ENCODE measurements around the gene MAPKAP1.

The MAPKAP1 gene

DNA sequence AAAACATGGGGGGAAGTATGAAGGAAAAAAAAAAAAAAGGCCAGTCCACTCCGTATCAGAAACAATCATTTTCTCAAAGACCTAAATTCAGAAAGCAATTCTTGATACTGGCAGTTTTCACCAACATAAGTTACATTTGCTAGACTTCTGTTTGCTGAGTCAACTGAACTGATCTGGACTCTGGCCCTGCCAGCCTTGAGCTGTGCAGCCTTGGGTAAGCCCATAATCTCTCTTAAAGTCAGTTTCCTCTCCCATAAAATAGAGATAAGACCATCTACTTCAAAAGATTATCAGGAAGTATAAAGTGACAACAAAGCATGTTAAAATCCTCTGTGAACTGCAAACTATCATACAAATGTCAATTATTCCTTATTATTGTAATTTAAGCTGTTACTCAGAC lies 106.8 kb downstream of the MAPKAP1 start:
- no peak overlapping the region for H3K27ac ChIP-seq (ENCODE audit: low read depth, low read length)
- no peaks in the 10 kb centered on the region for H3K27me3 ChIP-seq (ENCODE audit: insufficient read depth, low read length)
- H3K4me3 ChIP-seq (ENCODE audit: low read length) = no peak overlapping the region
- 94% methylated on average over 1 of the region's 1 CpG for WGBS
- no peaks in the 10 kb centered on the region for H3K36me3 ChIP-seq (ENCODE audit: insufficient read depth, low read length)
- H3K9me3 ChIP-seq (ENCODE audit: insufficient read depth, low read depth, low read length) = no peaks in the 10 kb centered on the region
- no peaks in the 10 kb centered on the region; the same call in 1 of the 2 replicates for H3K4me1 ChIP-seq (ENCODE audit: insufficient read depth, low read length)
- H3K9ac ChIP-seq (ENCODE audit: low read depth, low read length) = no peak overlapping the region

DNA sequence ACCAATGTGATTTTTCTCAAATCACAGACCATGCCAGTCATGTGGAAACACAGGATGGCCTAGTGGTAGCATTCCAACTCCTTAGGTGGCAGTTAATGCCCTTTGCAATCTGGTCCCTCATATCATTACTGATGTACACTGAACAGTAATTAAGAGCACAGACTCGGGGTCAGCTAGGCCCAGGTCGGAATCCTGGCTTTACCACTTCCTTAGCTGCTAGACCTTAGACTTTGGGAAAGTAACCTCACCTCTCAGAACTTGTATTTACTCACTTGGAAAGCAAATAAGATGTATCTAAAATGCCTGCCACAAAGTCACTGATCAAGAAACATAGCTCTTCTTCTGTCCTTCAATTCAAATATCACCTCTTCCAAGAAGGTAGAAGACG lies 112.8 kb downstream of the MAPKAP1 start:
- Histone ChIP-seq H3K4me1 (ENCODE audit: insufficient read depth, low read length) (peaks cover 7% of the 10 kb centered on the region; the same call in 1 of the 2 replicates), H3K27ac (ENCODE audit: low read depth, low read length) (no peak overlapping the region), H3K4me3 (ENCODE audit: low read length) (no peak overlapping the region)

DNA sequence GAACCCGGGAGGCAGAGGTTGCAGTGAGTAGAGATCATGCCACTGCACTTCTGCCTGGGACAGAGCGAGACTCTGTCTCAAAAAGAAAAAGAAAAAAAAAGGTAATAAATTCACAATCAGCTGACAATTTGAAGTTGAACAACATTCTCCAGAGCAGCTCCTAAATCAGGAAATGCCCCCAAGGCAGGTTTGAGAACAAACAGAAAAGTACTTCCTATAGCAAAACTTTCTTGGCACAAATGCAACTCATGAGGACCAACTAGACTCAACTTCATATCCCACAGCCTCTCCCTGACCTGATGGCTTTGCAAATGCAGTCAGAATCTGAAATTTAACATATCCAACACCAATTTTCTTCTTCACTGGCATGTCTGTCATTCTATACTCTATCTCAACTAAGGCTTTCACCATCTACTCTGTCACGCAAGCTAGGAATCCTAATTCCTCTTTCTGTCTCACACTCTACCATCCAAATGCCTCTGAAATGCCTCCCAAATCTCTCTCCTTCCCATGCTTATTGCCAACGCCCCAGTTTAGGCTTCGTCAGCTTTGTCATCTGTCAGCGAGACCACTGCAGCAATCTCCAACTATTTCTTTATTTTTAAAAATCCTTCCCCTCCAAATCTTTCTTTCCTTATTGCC lies 113.3 kb downstream of the MAPKAP1 start:
- H3K4me3 ChIP-seq (ENCODE audit: low read length) = no peak overlapping the region
- H3K27ac ChIP-seq (ENCODE audit: low read depth, low read length) = no peak overlapping the region
- H3K36me3 ChIP-seq (ENCODE audit: insufficient read depth, low read length) = no peaks in the 10 kb centered on the region
- H3K9me3 ChIP-seq (ENCODE audit: insufficient read depth, low read depth, low read length) = no peaks in the 10 kb centered on the region
- WGBS = 93% methylated on average over 6 of the region's 6 CpGs
- no peaks in the 10 kb centered on the region for H3K27me3 ChIP-seq (ENCODE audit: insufficient read depth, low read length)
- H3K4me1 ChIP-seq (ENCODE audit: insufficient read depth, low read length) = peaks cover 7% of the 10 kb centered on the region; the same call in 1 of the 2 replicates
- no peak overlapping the region for H3K9ac ChIP-seq (ENCODE audit: low read depth, low read length)

More for the DNA sequence above, 112.8 kb downstream of the MAPKAP1 start:
- H3K9me3 ChIP-seq (ENCODE audit: insufficient read depth, low read depth, low read length) = no peaks in the 10 kb centered on the region
- no peaks in the 10 kb centered on the region for H3K27me3 ChIP-seq (ENCODE audit: insufficient read depth, low read length)
- H3K9ac ChIP-seq (ENCODE audit: low read depth, low read length) = no peak overlapping the region
- H3K36me3 ChIP-seq (ENCODE audit: insufficient read depth, low read length) = no peaks in the 10 kb centered on the region
- 92% methylated on average over 3 of the region's 3 CpGs for WGBS

- Histone ChIP-seq H3K4me1 (ENCODE audit: insufficient read depth, low read length) (peaks cover 7% of the 10 kb centered on the region; the same call in 1 of the 2 replicates), H3K27ac (ENCODE audit: low read depth, low read length) (no peak overlapping the region), H3K9me3 (ENCODE audit: insufficient read depth, low read depth, low read length) (no peaks in the 10 kb centered on the region), H3K4me3 (ENCODE audit: low read length) (no peak overlapping the region), H3K36me3 (ENCODE audit: insufficient read depth, low read length) (no peaks in the 10 kb centered on the region), H3K9ac (ENCODE audit: low read depth, low read length) (no peak overlapping the region), H3K27me3 (ENCODE audit: insufficient read depth, low read length) (no peaks in the 10 kb centered on the region)
- WGBS = 94% methylated on average over 4 of the region's 4 CpGs
Observed at GRCh38 chr9:125591888-125592287, 115.1 kb downstream of the MAPKAP1 start.

GRCh38 chr9:125591245-125591644 lies 115.8 kb downstream of the MAPKAP1 start:
- H3K36me3 ChIP-seq (ENCODE audit: insufficient read depth, low read length) = no peaks in the 10 kb centered on the region
- H3K9ac ChIP-seq (ENCODE audit: low read depth, low read length) = no peak overlapping the region
- H3K27me3 ChIP-seq (ENCODE audit: insufficient read depth, low read length) = no peaks in the 10 kb centered on the region
- WGBS = 91% methylated on average over 2 of the region's 3 CpGs
- H3K9me3 ChIP-seq (ENCODE audit: insufficient read depth, low read depth, low read length) = no peaks in the 10 kb centered on the region
- no peak overlapping the region for H3K27ac ChIP-seq (ENCODE audit: low read depth, low read length)
- no peak overlapping the region for H3K4me3 ChIP-seq (ENCODE audit: low read length)
- H3K4me1 ChIP-seq (ENCODE audit: insufficient read depth, low read length) = peaks cover 7% of the 10 kb centered on the region; the same call in 1 of the 2 replicates

- peaks cover 9% of the 10 kb centered on the region for H3K36me3 ChIP-seq (ENCODE audit: insufficient read depth, low read length)
- H3K27me3 ChIP-seq (ENCODE audit: insufficient read depth, low read length) = no peaks in the 10 kb centered on the region
- H3K4me1 ChIP-seq (ENCODE audit: insufficient read depth, low read length) = no peaks in the 10 kb centered on the region
- H3K4me3 ChIP-seq (ENCODE audit: low read length) = no peak overlapping the region
- no peak overlapping the region for H3K27ac ChIP-seq (ENCODE audit: low read depth, low read length)
- H3K9ac ChIP-seq (ENCODE audit: low read depth, low read length) = no peak overlapping the region
- 85% methylated on average over 3 of the region's 4 CpGs for WGBS
- no peaks in the 10 kb centered on the region for H3K9me3 ChIP-seq (ENCODE audit: insufficient read depth, low read depth, low read length)
Observed at GRCh38 chr9:125589287-125589686, 117.7 kb downstream of the MAPKAP1 start.

DNA sequence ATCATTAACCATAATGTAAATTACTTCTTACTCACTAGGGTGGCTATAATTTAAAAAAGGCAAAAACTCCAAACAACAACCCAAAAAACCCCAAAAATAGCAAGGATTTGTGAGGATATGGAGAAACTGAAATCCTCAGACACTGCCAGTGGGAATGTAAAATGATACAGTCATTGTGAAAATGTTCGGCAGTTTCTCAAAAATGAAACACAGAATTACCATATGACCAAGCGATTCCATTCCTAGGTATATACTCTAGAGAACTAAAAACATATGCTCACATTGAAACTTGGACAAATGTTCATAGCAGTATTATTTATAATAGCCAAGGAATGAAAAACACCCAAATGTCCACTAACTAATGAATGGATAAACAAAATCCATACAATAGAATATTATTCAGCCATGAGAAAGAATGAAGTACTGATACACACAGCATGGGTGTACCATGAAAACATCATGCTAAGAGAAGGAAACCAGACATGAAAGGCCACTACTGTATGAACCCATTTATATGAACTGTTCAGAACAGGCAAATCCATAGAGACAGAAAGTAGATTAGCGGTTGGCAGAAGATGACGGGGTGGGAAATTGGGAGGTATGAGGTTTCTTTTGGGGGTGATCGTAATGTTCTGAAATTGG lies 119.1 kb downstream of the MAPKAP1 start:
- Histone ChIP-seq H3K4me3 (ENCODE audit: low read length) (no peak overlapping the region), H3K4me1 (ENCODE audit: insufficient read depth, low read length) (no peaks in the 10 kb centered on the region), H3K9ac (ENCODE audit: low read depth, low read length) (no peak overlapping the region), H3K9me3 (ENCODE audit: insufficient read depth, low read depth, low read length) (no peaks in the 10 kb centered on the region), H3K27me3 (ENCODE audit: insufficient read depth, low read length) (no peaks in the 10 kb centered on the region), H3K36me3 (ENCODE audit: insufficient read depth, low read length) (peaks cover 9% of the 10 kb centered on the region), H3K27ac (ENCODE audit: low read depth, low read length) (no peak overlapping the region)
- 95% methylated on average over 4 of the region's 5 CpGs for WGBS

DNA sequence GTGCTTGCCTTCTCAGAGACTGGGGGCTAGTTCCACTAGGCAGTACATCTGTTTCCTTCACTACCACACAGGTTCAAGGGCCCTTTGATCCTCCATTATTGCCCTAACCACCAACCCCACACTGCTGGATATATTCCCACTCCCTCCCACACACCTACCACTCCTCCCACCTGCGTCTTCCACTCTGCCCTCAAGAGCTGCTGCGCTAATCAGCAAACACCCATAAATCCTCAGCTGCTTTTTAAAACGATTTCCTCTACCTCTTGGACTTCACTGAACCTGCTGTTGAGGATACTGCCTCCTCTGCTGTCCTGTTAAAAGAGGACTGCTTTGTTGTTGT lies 120.9 kb downstream of the MAPKAP1 start:
- H3K36me3 ChIP-seq (ENCODE audit: insufficient read depth, low read length) = peaks cover 9% of the 10 kb centered on the region
- no peaks in the 10 kb centered on the region for H3K9me3 ChIP-seq (ENCODE audit: insufficient read depth, low read depth, low read length)
- H3K27me3 ChIP-seq (ENCODE audit: insufficient read depth, low read length) = no peaks in the 10 kb centered on the region
- no peak overlapping the region for H3K9ac ChIP-seq (ENCODE audit: low read depth, low read length)
- WGBS = 87% methylated on average over 3 of the region's 3 CpGs
- no peak overlapping the region for H3K27ac ChIP-seq (ENCODE audit: low read depth, low read length)
- H3K4me3 ChIP-seq (ENCODE audit: low read length) = no peak overlapping the region
- H3K4me1 ChIP-seq (ENCODE audit: insufficient read depth, low read length) = no peaks in the 10 kb centered on the region

DNA sequence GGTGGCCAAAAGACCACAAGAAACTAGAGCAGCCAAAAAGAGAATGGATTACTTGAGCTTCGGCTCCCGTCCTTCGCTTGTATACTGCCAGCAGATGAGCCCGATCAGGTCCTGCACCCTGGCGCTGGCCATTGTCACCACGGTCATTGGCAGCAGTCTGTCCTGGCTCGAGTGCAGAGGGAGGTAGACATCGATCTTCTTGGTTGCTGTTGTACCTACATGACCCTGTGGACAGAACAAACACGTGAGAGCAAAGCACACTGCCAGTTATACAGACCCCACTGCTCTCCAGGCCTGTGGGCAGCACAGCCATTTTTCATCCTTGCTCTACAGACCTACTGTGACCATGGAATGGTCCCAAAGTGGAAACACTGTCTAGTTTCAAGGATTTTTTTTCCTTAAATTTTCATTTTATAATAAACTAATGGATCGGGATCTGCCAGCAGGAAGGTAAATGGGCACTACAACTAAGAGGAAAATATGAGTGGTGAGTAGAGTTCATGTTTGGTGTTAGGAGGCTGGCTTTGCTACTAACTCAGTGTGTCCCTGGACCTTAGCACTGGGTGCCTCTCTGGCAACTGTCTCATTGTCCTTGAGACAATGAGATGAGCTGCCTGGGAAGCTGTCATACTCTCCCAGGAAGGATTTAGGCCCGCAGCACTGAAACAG lies 121.4 kb downstream of the MAPKAP1 start:
- Histone ChIP-seq H3K27me3 (ENCODE audit: insufficient read depth, low read length) (no peaks in the 10 kb centered on the region), H3K9me3 (ENCODE audit: insufficient read depth, low read depth, low read length) (no peaks in the 10 kb centered on the region), H3K36me3 (ENCODE audit: insufficient read depth, low read length) (peaks cover 14% of the 10 kb centered on the region), H3K4me1 (ENCODE audit: insufficient read depth, low read length) (no peaks in the 10 kb centered on the region), H3K4me3 (ENCODE audit: low read length) (no peak overlapping the region), H3K27ac (ENCODE audit: low read depth, low read length) (no peak overlapping the region), H3K9ac (ENCODE audit: low read depth, low read length) (no peak overlapping the region)
- 95% methylated on average over 11 of the region's 11 CpGs for WGBS

DNA sequence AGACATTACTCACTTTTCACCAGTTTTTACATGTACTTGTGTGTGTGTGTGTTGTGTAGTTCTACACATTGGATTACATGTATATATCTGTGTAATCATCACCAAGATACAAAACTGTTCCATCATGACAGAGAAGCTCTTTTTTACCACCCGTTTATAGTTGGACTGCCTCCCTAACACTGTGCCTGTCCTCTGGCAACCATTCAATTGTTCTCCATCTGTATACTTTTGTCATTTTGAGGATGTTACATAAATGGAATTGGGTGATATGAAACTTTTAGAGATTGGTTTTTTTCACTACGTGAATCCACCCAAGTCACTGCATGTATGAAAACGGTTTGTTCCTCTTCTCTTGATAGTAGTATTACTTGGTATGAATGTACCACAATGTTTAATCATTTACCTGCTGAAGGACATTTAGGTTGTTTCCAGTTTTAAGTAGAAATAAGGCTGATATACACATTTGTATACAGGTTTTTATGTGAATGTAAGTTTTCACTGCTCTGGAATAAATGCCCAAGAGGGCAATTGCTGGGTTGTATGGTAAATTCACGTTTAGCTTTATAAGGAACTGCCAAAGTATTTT lies 126.2 kb downstream of the MAPKAP1 start:
- no peak overlapping the region for H3K9ac ChIP-seq (ENCODE audit: low read depth, low read length)
- H3K27me3 ChIP-seq (ENCODE audit: insufficient read depth, low read length) = no peaks in the 10 kb centered on the region
- 91% methylated on average over 3 of the region's 4 CpGs for WGBS
- no peaks in the 10 kb centered on the region for H3K4me1 ChIP-seq (ENCODE audit: insufficient read depth, low read length)
- no peak overlapping the region for H3K27ac ChIP-seq (ENCODE audit: low read depth, low read length)
- H3K4me3 ChIP-seq (ENCODE audit: low read length) = no peak overlapping the region
- peaks cover 13% of the 10 kb centered on the region for H3K9me3 ChIP-seq (ENCODE audit: insufficient read depth, low read depth, low read length)
- peaks cover 27% of the 10 kb centered on the region for H3K36me3 ChIP-seq (ENCODE audit: insufficient read depth, low read length)
